Cardiac septum (tissue), 1 donor: ENCODE results near the gene MCRIP1. TPM values are rescaled to one million over a fixed set of nuclear protein-coding genes. Genes with fewer than 3 reads are reported as not detected.

Experiments used
- DNase-seq: peaks from one replicate; pipeline ENCODE4 v3.0.0-alpha.2; 2020; ENCODE audit warnings: low spot score
- intact Hi-C: fragments of 100-400 bp; cut with DNase I; formaldehyde crosslinking; loops from one replicate; pipeline ENCODE4 v1.14.0; 2022
- total RNA-seq: library from RNA; stranded (reverse); fragmentation: NEBNext Ultra II Directional; extraction: Animal tissue kit (Norgen Biotek cat#: 25700); gene quantifications from one replicate; pipeline ENCODE4 v1.2.1, GENCODE V29; 2021
- donor health status: DM: no; HTN: no; CAD: no.

Gene MCRIP1
- total RNA-seq, 1 donor from 2014 or later: 102 TPM

DNA sequence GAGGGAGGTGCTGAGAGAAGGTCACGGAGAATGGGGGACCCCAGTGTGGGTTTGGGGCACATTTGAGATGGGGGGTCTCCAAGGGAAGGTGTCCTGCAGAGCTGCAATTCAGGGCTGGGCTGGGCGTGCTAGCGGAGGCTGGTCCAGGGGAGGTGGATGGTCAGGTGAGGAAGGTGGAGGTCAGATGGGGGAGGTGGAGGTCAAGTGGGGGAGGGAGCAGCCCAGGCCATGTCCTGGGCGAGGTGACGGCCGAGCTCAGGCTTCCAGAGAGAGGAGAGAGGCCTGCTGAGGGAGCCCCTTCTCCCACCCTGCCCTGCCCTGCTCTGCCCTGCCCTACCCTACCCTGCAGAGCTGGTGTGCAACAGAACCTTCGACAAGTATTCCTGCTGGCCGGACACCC is 22.6 kb downstream of the MCRIP1 start:
- intact Hi-C loops: no loop called here
- no peak for DNase-seq

DNA sequence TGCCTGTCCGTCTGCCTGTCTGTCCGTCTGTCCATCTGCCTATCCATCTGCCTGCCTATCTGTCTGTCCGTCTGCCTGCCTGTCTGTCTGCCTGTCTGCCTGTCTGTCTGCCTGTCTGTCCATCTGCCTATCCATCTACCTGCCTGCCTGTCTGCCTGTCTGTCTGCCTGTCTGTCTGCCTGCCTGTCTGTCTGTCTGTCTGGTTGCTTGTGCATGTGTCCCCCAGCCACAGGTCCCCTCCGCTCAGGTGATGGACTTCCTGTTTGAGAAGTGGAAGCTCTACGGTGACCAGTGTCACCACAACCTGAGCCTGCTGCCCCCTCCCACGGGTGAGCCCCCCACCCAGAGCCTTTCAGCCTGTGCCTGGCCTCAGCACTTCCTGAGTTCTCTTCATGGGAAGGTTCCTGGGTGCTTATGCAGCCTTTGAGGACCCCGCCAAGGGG is 23.5 kb downstream of the MCRIP1 start:
- intact Hi-C loops: no loop called here
- no peak for DNase-seq

DNA sequence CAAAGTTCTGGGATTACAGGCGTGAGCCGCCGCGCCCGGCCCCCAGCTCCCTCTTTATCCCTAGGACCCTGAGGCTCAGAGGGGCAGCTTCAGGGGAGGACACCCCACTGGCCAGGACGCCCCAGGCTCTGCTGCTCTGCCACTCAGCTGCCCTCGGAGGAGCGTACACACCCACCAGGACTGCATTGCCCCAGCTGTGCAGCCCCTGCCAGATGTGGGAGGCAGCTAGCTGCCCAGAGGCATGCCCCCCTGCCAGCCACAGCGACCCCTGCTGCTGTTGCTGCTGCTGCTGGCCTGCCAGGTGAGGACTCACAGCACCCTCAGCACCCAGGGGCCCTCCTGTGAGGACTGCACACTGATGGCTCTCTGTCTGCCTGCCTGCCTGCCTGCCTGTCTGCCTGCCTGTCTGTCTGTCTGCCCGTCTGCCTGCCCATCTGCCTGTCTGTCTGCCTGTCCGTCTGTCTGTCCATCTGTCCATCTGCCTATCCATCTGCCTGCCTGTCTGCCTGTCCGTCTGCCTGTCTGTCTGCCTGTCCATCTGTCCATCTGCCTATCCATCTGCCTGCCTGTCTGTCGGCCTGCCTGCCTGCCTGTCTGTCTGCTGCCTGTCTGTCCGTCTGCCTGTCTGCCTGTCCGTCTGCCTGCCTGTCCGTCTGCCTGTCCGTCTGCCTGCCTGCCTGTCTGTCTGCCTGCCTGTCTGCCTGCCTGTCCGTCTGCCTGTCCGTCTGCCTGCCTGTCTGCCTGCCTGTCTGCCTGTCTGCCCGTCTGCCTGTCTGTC is 24.1 kb downstream of the MCRIP1 start:
- intact Hi-C loops: no loop called here
- DNase-seq: no peak

DNA sequence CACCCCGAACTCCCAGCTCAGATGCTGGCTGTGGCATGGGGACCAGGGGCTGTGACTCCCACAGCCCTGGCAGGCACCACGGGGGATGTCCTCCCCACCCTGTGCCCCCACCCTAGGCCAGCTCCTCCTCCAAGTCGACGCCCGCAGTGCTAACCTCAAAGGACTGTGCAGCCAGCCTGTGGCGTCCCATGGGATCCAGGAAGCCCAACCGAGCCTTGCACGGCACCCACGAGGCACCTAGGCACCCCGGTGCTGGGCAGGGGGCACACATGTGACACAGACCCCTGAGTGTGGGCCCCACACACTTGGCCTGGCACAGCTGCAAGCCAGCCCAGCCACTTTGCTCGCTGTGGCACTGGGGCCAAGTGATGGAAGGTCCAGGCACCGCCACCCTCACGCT is 25.3 kb downstream of the MCRIP1 start:
- no peak for DNase-seq

DNA sequence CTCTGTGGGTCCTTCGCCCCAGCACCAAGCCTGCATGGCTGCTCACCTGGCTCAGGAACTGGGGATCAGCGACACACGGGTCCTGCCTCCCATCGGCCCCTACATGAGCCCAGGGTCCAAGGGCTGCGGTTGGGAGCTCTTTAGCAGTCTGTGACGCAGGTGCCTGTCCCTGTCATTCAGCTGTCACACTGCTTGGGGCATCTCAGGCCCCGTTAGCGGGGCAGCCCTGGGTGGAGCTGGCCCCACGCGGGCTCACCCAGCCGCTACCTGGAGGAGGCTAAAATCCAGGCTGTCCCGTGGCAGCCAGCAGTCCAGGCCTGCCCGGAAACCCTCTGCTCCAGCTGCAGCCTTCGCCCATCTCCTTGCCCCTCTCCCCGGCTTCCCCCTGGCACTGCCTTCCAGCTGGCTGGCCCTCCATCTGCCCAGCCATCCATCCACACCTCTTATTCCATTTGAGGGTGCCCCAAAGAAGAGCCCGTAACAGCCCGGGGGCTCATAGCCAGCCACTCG is 25.8 kb downstream of the MCRIP1 start:
- no peak for DNase-seq
- intact Hi-C loops: no loop called here

More for the DNA sequence above, 25.3 kb downstream of the MCRIP1 start:
- intact Hi-C loops: no loop called here

DNA sequence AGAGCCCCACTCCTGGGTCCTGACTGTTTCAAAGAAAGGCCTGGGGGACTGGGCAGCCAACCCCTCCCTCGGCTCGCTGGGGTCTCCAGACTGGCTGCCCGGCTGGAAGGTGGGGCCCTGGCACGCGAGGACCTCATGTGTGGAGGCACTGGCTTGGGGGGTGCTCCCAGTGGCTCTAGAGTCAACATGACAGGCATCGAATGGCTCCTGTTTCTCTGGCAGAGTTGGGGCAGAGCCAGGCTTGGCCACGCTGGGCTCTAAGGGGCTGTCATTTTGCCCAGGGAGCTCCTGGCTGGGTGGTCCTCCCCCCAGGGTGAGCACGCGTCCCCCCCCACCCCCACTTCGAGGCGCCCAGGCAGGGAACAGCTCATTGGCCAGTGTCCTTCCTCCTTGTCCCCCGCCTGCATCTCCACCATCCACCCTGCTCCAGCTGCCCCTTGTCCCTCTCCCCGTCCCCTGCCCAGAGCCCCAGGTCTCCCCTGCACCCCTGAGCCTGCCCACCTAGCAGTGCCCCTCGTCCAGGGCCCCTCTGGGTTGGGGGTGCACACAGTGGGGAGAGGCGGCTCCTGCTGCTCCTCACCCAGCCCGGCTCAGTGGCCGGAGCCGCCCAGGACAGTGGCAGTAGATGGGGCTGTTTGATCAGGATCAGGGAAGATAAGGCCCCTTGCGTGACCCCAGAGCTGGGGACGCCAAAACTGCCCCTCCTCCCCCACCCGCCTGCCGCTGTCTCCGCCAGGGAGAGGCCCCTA is 26.5 kb downstream of the MCRIP1 start:
- no peak for DNase-seq

DNA sequence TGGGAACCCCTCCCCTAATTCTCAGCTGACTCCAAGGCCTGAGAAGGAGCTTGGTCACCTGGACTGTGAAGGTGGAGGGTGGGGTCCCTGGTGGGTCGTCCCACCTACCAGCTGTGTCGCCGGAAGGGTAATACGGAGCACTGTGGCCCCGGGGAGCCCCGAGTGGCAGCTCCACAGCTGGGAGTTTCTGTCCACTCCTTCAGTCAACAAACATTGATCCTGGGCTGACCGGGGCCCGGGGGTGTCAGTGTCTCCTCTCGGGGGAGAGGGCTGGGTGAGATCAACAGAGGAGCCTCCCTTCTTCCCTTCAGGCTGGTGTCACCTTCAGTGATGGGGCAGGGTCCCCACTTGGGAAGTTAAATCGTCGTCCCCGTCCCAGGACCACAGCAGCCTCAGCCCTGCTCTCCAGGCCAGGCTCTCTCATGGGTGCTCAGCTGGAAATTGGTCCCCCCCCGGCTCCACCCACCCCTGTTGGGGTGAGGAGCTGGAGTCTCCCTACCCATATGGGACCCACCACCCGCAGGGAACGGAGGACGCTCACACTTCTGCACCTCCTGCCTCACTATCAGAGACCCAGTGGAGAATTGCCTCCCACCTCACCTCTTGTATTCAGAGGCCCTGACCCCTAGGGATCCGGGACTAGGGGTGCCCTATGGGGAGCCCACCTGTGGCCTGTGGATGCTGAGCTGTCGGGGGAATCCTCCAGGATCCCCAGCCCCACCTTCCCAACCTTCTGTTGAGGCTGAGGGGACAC is 27.2 kb downstream of the MCRIP1 start:
- no peak for DNase-seq
- intact Hi-C loops: no loop called here

More for the DNA sequence above, 26.5 kb downstream of the MCRIP1 start:
- intact Hi-C loops: no loop called here

DNA sequence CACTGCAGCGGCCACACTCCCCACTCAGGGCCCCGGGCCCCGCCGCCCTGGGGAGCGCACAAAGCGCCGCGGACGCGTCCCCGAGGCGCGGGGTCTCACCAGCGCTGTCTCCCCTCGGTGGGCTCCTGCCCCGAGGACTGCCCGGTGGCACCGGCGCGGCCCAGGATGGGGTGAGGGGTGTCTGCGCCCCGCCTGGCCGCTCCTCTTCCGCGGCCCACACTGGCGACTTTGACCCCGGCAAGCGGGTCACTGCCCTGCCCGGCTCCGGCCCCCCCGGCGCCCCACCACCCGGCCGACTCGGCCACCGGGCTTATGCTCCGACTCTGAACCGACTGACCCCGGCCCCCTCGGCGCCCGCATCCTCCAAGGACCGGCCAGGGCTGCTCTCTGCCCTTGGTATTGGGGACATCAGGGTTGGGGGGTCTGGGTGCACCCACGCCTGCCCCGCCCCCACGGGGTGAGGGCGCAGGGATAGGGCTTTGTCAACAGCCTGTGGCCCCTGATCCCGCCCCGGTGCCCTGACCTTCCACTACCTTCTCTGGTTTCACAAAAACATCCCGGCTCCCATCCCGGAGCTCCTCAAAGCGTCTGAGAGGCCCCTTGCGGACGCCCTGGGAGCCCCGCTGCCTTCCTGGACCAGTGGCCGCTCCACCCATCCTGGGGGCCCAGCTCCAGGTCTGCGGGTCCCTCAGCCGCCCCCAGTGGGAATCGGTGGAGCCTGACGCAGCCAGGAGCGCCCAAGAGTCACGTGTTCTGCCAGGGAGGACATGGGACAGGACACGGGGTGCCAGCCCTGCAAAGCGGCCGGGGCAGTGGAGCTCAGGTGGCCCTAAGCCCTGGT is 28.3 kb downstream of the MCRIP1 start:
- intact Hi-C loops: no loop called here
- no peak for DNase-seq

DNA sequence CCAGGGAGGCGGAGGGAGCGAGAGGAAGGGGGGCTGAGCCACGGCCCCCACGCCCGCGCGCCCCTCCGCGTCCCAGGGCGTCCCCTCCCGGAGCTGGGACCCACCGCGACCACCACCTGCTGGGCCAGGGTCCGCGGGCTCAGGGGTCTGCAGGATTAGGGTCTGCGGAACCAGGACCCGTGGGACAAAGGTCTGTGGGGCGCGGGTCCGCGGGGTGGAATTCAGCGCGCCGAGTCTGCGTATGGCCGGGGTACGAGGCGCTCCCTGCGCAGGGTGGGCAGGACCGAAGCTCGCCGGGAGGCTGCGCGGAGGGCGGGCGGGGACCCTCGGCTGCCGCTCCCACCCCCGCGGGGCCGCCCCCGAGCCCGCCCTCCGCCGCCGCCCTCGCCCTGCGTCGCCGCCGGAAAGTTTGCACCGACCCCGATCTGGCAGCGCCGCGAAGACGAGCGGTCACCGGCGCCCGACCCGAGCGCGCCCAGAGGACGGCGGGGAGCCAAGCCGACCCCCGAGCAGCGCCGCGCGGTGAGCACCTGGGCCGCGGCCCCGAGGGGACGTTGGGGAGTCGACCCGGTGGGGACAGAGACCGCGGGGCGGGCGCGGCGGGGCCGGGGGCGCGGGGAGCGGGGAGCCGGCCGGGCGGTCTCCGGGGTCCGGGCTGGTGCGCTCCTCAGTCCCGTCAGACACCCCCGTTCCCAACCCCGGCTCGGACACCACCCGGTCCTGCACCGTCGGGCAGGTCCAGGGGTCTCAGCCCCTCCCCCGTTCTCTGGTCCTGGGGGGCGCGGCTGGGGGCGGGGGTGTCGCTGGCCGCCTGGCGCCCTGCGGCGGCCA is 29.1 kb downstream of the MCRIP1 start, which contains the start of gene GCGR:
Gene GCGR (plus strand): TSS at position 423 of the 831 bp plus-strand sequence. CDS start 4,869 bp downstream, outside the sequence.
- intact Hi-C loops: no loop called here
- no peak for DNase-seq

DNA sequence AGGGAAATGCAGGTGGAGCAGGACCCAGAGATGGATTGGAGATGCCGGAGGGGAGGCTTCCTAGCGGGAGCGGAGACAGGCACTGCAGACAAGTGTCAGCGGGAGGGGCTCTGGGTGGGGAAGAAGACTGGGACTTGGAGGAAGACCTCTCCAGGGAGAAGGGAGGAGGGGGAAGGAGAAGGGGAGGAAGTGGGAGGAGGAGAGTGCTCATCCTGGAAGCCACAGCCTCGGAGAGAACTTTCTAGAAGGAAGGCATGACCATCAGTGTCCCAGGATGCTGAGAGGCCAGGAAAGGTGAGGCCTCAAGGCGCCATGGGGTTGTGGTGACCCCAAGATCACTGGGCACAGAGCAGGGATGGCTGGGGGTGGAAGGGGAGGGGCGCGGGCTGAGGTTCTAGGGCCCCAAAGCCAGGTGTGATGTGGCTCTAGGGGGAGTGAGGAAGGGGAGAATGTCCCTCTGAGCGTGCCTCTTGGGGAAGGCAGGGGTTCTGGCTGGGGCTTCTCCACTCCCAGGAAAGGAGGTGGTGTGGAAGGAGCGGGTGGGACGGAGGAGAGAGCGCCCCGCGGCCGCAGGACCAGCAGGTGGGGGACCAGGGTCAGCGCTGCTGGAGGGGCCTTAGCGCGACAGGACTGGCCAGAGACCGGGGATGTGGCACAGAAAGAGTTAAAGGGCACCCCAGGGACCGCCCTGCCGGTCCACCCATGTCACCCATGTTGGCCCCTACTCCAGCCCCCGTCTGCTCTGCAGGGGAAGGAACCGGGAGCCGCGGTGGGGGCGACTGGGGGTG is 30.0 kb downstream of the MCRIP1 start:
- no peak for DNase-seq
- intact Hi-C loops: no loop called here

DNA sequence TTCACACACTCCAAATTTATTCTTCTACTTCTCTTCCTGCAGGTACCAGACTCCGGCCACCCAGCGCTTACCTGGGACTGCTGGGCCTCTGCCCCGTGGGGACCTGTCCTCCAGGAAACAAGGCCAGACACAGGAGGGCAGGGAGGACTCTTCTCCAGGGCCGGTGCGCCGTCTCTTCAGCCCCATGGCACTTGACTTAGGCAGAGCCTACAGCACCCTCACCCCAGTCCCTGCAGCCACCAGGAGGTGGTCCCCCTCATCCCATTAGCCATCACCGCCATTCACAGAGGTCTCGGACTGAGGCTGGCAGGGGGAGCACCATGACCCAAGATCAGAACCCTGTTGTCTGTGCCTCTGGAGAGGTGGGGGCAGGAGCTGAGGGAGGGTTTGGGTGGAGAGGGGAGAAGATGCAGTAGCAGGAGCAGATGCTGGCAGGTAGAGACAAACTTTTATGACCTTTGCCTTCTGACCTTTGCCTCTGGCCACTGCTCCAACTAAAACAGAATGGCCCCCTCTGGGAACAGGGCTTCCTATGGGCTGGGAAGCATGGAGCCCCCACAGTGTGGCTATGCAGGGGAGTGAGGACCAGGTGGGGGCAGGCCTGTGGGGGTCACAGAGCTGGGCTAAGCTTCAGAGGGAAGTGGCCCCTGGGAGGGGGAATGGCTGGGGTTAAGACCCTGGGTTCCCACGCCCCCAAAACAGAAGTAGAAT is 30.9 kb downstream of the MCRIP1 start:
- intact Hi-C loops: no loop called here
- DNase-seq: no peak

DNA sequence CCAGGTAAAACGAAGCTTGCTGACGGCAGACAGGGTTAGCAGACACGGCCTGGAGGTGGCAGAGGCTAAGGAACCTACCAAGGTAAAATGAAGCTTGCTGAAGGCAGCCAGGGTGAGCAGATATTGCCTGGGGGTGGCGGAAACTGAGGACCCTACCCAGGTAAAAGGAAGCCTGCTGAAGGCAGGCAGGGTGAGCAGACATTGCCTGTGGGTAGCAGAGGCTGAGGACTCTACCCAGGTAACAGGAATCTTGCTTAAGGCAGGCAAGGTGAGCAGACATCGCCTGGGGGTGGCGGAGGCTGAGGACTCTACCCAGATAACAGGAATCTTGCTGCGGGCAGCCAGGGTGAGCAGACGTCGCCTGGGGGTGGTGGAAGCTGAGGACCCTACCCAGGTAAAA is 31.8 kb downstream of the MCRIP1 start:
- intact Hi-C loops: no loop called here
- DNase-seq: no peak

DNA sequence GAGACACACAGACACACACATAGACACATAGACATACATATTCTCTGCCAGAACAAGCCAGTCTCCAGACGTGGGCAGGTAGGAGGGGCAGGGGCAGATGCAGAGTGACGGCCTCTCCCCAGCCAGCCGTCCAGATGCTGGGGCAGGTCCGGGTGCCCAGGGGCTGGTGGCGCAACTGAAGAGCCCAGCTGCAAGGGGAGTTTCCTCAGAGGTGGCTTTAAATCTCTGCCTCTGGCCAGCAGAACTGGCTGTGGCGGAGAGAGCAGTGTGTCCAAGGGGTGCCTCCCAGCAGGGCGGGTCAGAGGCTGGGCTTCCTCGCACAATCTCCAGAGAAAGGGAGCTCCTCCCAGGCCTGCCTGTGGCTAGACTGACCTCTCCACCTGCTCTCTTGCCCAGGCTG is 38.6 kb downstream of the MCRIP1 start:
- no peak for DNase-seq
- intact Hi-C loops: no loop called here

DNA sequence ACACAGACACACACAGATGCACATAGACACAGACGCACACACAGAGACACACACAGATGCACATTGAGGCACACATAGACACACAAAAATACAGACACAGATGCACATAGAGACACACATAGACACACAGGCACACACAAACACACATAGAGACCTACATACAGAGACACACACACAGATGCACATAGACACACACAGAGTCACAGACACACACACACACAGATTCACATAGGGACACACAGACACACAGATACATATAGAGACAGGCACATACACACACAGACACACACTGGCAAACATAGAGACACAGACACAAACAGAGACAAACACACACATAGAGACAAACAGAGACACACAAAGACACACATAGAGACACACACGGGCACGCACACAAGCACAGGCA is 39.0 kb downstream of the MCRIP1 start:
- DNase-seq: no peak
- intact Hi-C loops: no loop called here

DNA sequence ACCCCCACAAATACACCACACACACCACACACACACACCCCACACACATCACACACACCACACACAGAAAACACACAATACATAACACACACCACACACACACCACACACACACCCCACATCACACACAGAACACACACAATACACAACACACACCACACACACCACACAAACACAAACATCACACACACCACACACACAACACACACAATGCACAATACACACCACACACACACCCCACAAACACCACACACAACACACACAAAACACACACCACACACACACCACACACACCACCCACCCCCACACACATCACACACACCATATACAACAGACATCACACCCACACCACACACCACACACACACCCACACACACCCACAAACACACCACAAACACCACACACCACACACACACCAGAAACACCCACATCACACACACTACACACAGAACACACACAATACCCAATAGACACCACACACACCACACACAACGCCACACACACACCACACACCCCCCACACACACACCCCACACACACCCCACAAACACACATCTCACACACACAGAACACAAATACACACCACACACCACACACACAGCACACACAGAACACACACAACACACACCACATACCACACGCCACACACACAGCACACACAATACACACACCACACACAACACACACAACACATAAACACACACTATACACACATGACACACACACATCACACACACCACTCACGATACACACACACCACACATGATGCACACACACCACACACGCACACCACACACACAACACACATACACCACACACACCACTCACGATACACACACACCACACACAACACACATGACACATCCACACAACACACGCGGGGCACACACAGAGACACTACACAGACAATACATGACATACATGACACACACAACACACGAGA is 40.1 kb downstream of the MCRIP1 start:
- no peak for DNase-seq
- intact Hi-C loops: no loop called here
